Peyer's patch (tissue), 4 donors: ENCODE measurements around the gene RERE. TPM values are rescaled to one million over a fixed set of nuclear protein-coding genes. Genes with fewer than 3 reads are reported as not detected.
A peak's percentile ranks its signal among the peaks of the same experiment; 100 is the strongest.

Experiments
- DNase-seq, 3 donors: peaks; one replicate each; pipeline ENCODE4 v3.0.0-alpha.2; 2017 to 2019
- H3K27ac ChIP-seq, 4 donors: fragments of 200-600 bp; sonication (generic); one replicate each; pipeline ENCODE4 v1.5.1; 2016 to 2019
- H3K27me3 ChIP-seq, 2 donors: fragments of 200-600 bp; sonication (generic); one replicate each; pipeline ENCODE4 v1.5.1; 2019
- H3K36me3 ChIP-seq, 3 donors: fragments of 200-600 bp; sonication (generic); one replicate each; pipeline ENCODE4 v1.5.1; 2016 to 2019
- H3K4me1 ChIP-seq, 4 donors: fragments of 200-600 bp; sonication (generic); one replicate each; pipeline ENCODE4 v1.5.1; 2016 to 2019
- H3K4me3 ChIP-seq, 4 donors: fragments of 200-600 bp; sonication (generic); 1 replicate in 3 of 4; 2 replicates in 1 of 4; pipeline ENCODE4 v1.5.1; 2016 to 2019; ENCODE audit warnings: mild to moderate bottlenecking in 1 of 4
- H3K9me3 ChIP-seq, 4 donors: fragments of 200-600 bp; sonication (generic); one replicate each; pipeline ENCODE4 v1.5.1; 2016 to 2019; ENCODE audit warnings: mild to moderate bottlenecking in 1 of 4
- CTCF ChIP-seq, 6 experiments: fragments of 450-650 bp in 4 of 6; fragments of 200-600 bp in 2 of 6; sonication (generic) in 1 of 6; IDR thresholded peaks; one replicate each; pipeline ENCODE4 v1.5.1; 2017 to 2019; ENCODE audit warnings: antibody characterized with exemption in 6 of 6, mild to moderate bottlenecking in 3 of 6, moderate library complexity in 1 of 6
- POLR2A ChIP-seq, 2 donors: fragments of 450-650 bp; IDR thresholded peaks; one replicate each; pipeline ENCODE4 v1.5.1; 2017; ENCODE audit warnings: antibody characterized with exemption in 2 of 2, mild to moderate bottlenecking in 2 of 2, moderate library complexity in 2 of 2
- total RNA-seq, 4 donors: library from RNA; depleted of rRNA; stranded (reverse); fragments of >200 nt; gene quantifications; one replicate each; pipeline ENCODE4 v1.1.0, GENCODE V29; 2016

The RERE gene
- total RNA-seq, 4 donors from 2014 or later = 98.5 to 528 (median 110) TPM

DNA sequence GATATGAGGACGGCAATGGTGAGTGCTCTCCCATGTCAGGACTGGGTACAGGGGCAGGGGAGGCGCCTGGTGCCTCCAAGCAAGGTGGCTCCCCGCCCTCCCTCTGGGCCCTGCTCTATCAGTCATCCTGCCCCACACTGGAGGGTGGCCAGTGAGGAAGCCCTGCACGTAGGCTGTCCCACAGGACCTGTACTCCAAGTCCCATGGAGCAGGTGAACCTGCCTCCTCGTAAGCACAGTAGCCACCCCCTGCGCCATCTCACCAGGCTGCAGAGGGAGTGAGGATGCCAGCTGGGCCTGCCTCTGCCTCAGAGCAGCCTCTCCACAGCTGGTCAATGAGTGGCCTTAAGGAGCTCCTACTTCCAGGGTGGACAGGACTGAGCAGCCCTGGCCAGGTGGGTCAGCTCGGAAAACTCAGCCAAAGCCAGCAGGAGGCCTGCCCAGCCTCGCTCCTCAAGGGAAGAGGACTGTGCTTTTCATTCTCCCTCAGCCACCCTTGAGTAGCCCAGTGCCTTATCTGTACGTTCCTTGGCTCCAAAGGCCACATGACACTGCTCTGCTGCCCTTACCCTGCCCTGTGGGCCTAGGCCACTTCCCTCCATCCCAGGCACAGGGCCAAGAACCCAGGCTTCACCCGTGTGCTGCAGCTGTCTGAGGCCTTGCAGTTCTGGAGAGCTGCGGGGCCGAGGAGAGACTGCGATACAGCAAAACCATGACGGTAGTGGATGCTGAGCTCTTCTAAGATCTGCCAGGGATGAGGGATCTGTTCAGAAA is 459.9 kb downstream of the RERE start:
- Histone ChIP-seq H3K36me3 (peaks cover 0 to 95% (median 0%) of the 10 kb centered on the region in 3 donors), H3K4me1 (peaks cover 0 to 10% (median 0%) of the 10 kb centered on the region in 4 donors), H3K4me3 (no peak overlapping the region), H3K9me3 (no peaks in the 10 kb centered on the region), H3K27ac (peak overlapping the region in 1 of 4 donors; percentile 19), H3K27me3 (no peaks in the 10 kb centered on the region)
- TF ChIP-seq POLR2A (IDR thresholded peaks at IDR 0.05) (no peak), CTCF (IDR thresholded peaks at IDR 0.05) (no peak)
- DNase-seq = no peak

- H3K27ac ChIP-seq = no peak overlapping the region
- H3K4me1 ChIP-seq = peaks cover 0 to 10% (median 0%) of the 10 kb centered on the region in 4 donors
Observed at GRCh38 chr1:8356256-8357209, 460.9 kb downstream of the RERE start.

GRCh38 chr1:8355439-8356255 is 461.8 kb downstream of the RERE start:
- no peak overlapping the region for H3K27ac ChIP-seq
- no peaks in the 10 kb centered on the region for H3K27me3 ChIP-seq
- peaks cover 0 to 76% (median 0%) of the 10 kb centered on the region in 3 donors for H3K36me3 ChIP-seq
- H3K4me1 ChIP-seq = peaks cover 0 to 10% (median 0%) of the 10 kb centered on the region in 4 donors
- H3K4me3 ChIP-seq = no peak overlapping the region
- no peaks in the 10 kb centered on the region for H3K9me3 ChIP-seq
- no peak for TF ChIP-seq CTCF (IDR thresholded peaks at IDR 0.05)
- no peak for TF ChIP-seq POLR2A (IDR thresholded peaks at IDR 0.05)
- no peak for DNase-seq

More at GRCh38 chr1:8356256-8357209, 460.9 kb downstream of the RERE start:
- Histone ChIP-seq H3K27me3 (no peaks in the 10 kb centered on the region), H3K9me3 (no peaks in the 10 kb centered on the region), H3K4me3 (no peak overlapping the region), H3K36me3 (peaks cover 0 to 85% (median 0%) of the 10 kb centered on the region in 3 donors)
- TF ChIP-seq CTCF (IDR thresholded peaks at IDR 0.05) (no peak), POLR2A (IDR thresholded peaks at IDR 0.05) (no peak)
- no peak for DNase-seq

GRCh38 chr1:8354038-8354437 is 463.4 kb downstream of the RERE start:
- Histone ChIP-seq H3K9me3 (no peaks in the 10 kb centered on the region), H3K4me3 (no peak overlapping the region), H3K27me3 (no peaks in the 10 kb centered on the region), H3K27ac (peak overlapping the region in 3 of 4 donors; percentile 17 to 61 (median 43)), H3K4me1 (peaks cover 0 to 13% (median 0%) of the 10 kb centered on the region in 4 donors), H3K36me3 (peaks cover 0 to 60% (median 0%) of the 10 kb centered on the region in 3 donors)
- TF ChIP-seq CTCF (IDR thresholded peaks at IDR 0.05) (no peak), POLR2A (IDR thresholded peaks at IDR 0.05) (no peak)
- DNase-seq = no peak
